DMS153 (cell line): ENCODE data around the gene FAP.

ENCODE experiments used
- DNase-seq: peaks from one replicate; lab custom pipeline; 2025; lab: John Stamatoyannopoulos, UW

FAP gene

GRCh38 chr2:162126111-162126519 lies 117.1 kb downstream of the FAP start:
- no peak for DNase-seq

- DNase-seq, result no peak
Observed at GRCh38 chr2:162125138-162125537, 118.1 kb downstream of the FAP start.

- DNase-seq, result peak; percentile 59
Observed at GRCh38 chr2:162123806-162124758, 119.2 kb downstream of the FAP start.
